Hepatocyte (in vitro differentiated cells): ENCODE measurements around the gene CCDC201.

Experiments used
- CTCF ChIP-seq: fragments of 200-600 bp; sonication (generic); IDR thresholded peaks from 2 replicates; pipeline ENCODE4 v1.5.1; 2016; ENCODE audit warnings: antibody characterized with exemption, mild to moderate bottlenecking; ENCODE audit not compliant: poor library complexity
- EZH2 ChIP-seq: fragments of 200-600 bp; sonication (generic); IDR thresholded peaks from 2 replicates; pipeline ENCODE4 v1.6.1; 2016; ENCODE audit warnings: antibody characterized with exemption, mild to moderate bottlenecking, borderline replicate concordance

DNA sequence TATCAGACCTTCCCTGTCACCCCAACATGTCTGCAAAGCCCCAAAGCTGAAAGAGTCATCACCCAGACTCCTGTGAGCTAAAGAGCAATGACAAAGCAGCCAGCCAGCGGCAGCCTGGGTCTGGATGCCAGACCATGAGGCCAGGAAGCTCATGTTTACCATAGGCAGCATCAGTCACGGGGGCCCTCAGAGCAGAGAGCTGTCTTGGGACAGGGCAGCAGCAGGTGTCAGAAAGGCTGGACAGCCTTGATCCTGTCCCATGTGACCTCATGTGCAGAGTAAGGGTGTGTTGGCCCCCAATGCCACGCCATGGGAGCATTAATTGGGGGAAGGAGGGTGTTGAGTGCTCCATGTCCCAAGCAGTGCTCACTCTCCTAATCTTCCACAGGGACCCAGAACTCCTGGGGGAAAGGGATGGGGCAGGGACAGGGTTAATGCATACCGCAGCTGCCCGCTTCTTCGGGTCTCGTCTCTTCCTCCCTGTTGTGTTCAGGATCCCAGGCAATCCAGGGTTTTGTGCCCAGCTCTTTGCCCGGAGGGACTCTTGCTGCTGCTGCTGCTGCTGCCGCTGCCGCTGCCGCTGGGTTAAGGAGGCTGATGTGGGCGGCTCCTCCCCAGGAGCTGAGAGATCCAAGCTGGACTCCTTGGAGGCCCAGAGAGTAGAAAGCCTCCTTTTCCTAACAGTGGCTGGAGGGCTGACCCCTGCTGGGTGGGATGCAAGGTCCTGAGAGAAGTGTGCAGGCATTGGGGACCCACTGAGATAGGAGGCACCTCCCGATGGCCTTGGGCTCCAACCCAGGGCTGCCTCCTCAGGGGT, 7.1 kb downstream of the CCDC201 start:
- TF ChIP-seq CTCF: no peak
- TF ChIP-seq EZH2: no peak
